Breast epithelium (tissue), 3 donors: ENCODE data around the gene OTUB2.

Experiments used
- POLR2A ChIP-seq: fragments of 450-650 bp; IDR thresholded peaks from one replicate; pipeline ENCODE4 v1.6.1; 2016; ENCODE audit warnings: antibody characterized with exemption, mild to moderate bottlenecking, moderate library complexity
- POLR2AphosphoS5 ChIP-seq, 3 donors: sonication (generic); formaldehyde crosslinking; IDR thresholded peaks; one replicate each; pipeline ENCODE4 v1.6.1; 2017; ENCODE audit warnings: antibody characterized with exemption in 3 of 3
- TF ChIP-seq, protein P1 (sequence below), 3 donors: fragments of 450-650 bp; IDR thresholded peaks; one replicate each; pipeline ENCODE4 v1.5.1; 2016 to 2017; ENCODE audit warnings: antibody characterized with exemption in 3 of 3, mild to moderate bottlenecking in 3 of 3, moderate library complexity in 3 of 3

DNA sequence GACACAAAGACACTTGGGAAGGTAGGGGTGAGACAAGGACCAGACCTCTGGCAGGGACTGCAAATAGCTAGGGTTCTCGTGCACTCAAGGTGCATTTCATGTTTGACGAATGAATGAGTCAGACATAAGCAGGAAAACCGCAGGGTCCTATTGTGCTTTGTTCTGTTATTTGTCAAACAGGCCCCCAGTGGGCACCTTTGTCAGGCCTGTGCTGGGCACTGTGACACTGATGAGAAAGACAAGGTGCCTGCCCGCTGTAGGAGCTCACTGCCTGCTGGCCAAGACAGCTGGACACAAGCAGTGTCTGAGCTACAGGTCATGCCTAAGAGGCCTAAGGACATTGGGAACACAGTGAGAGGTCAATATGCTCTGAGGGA is 2.3 kb downstream of the OTUB2 start:
- TF ChIP-seq, protein P1, sequence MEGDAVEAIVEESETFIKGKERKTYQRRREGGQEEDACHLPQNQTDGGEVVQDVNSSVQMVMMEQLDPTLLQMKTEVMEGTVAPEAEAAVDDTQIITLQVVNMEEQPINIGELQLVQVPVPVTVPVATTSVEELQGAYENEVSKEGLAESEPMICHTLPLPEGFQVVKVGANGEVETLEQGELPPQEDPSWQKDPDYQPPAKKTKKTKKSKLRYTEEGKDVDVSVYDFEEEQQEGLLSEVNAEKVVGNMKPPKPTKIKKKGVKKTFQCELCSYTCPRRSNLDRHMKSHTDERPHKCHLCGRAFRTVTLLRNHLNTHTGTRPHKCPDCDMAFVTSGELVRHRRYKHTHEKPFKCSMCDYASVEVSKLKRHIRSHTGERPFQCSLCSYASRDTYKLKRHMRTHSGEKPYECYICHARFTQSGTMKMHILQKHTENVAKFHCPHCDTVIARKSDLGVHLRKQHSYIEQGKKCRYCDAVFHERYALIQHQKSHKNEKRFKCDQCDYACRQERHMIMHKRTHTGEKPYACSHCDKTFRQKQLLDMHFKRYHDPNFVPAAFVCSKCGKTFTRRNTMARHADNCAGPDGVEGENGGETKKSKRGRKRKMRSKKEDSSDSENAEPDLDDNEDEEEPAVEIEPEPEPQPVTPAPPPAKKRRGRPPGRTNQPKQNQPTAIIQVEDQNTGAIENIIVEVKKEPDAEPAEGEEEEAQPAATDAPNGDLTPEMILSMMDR (IDR thresholded peaks at IDR 0.05) = no peak
- TF ChIP-seq POLR2AphosphoS5 (IDR thresholded peaks at IDR 0.05) = no peak
- TF ChIP-seq POLR2A = no peak
